Left ventricle myocardium superior (tissue), 1 donor: ENCODE data around the gene PSPN. TPM values are rescaled to one million over a fixed set of nuclear protein-coding genes. Genes with fewer than 3 reads are reported as not detected.
A peak's percentile ranks its signal among the peaks of the same experiment; 100 is the strongest.

Source experiments
- ATAC-seq: fragments of 200-7000 bp; cut with Tn5 transposase; one replicate; pipeline ENCODE4 v1.9.1; 2020; ENCODE audit warnings: mild to moderate bottlenecking, moderate library complexity
- DNase-seq: peaks from one replicate; pipeline ENCODE4 v3.0.0-alpha.2; 2020
- intact Hi-C: fragments of 100-400 bp; cut with micrococcal nuclease; formaldehyde crosslinking; loops from one replicate; pipeline ENCODE4 v1.11.0; 2022
- long read RNA-seq: library from polyadenylated mRNA; unstranded; transcript quantifications from one replicate; pipeline ENCODE4 v2.0.0, GENCODE V29; 2021
- total RNA-seq: library from RNA; stranded (reverse); fragmentation: NEBNext Ultra II Directional; extraction: Animal tissue kit (Norgen Biotek cat#: 25700); gene quantifications from one replicate; pipeline ENCODE4 v1.2.1, GENCODE V29; 2021
- donor health status: DM: no; HTN: yes; CAD: no; lungs with severe emphysema.

The PSPN gene
- total RNA-seq: 1.2 TPM
- long read RNA-seq, partial matches to known transcripts: 0 of 3 reads
- long read RNA-seq, other reads (novel, unspliced or antisense): 0 of 3 reads

- DNase-seq: no peak
- intact Hi-C loops: no loop called here
- ATAC-seq: no peak
These were observed at the start of gene PSPN for GRCh38 chr19:6375411-6376010. Gene PSPN (minus strand): TSS chr19:6375933. CDS start chr19:6375849, 84 bp downstream.

GRCh38 chr19:6424939-6425731 is 49.4 kb upstream of the PSPN start:
- peak; percentile 94 for ATAC-seq

DNA sequence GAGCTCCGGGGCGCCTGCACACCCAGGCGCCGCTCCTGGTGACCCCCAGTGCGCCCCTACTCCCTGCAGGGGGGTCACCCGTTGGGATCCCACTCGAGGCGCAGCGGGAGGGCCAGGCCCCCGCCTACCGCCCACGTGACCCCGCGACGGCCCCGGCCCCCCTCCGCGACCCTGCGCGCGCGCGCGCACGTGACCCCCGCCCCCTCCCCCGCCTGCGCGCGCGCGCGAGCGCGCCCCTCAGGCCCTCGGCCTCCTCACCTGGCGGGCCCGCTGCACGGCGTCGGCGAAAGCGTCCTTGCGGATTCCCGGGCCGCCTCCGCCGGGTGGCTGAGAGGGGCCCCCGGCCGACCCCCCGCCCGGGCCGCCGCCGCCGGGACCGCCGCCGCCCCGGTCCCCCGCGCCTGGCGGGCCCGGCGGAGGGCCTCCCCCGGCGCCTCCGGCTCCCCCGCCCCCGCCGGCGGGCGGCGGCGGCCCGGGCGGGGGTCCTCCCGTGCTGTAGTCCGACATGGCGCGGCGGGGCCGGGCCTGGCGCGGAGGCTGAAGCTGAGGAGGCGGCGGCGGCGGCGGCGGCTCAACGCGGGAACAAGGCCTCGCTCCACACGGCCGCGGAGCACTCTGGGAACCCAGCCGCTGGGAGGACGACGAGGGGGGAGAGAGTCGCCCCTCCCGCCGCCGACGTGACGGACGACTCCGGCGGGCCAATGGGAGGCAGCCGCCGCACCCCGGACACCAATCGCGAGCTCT is 48.6 kb upstream of the PSPN start, which contains the start of gene KHSRP:
KHSRP (minus strand) TSS at position 617 of the 744 bp plus-strand sequence; CDS start at position 507, 110 bp downstream.
- intact Hi-C loops: no loop called here
- ATAC-seq (no peak), DNase-seq (peak; percentile 49)

More at GRCh38 chr19:6424939-6425731, 49.4 kb upstream of the PSPN start:
- DNase-seq: peak; percentile 99
- intact Hi-C loops: no loop called here

- ATAC-seq: no peak
- intact Hi-C loops: no loop called here
- DNase-seq: no peak
These were observed 47.9 kb upstream of the PSPN start for GRCh38 chr19:6423499-6424194.

GRCh38 chr19:6421075-6422014 is 45.6 kb upstream of the PSPN start:
- DNase-seq (no peak), ATAC-seq (no peak)
- intact Hi-C loops: no loop called here

GRCh38 chr19:6418562-6418932 is 42.8 kb upstream of the PSPN start:
- DNase-seq (no peak), ATAC-seq (no peak)
- intact Hi-C loops: no loop called here

DNA sequence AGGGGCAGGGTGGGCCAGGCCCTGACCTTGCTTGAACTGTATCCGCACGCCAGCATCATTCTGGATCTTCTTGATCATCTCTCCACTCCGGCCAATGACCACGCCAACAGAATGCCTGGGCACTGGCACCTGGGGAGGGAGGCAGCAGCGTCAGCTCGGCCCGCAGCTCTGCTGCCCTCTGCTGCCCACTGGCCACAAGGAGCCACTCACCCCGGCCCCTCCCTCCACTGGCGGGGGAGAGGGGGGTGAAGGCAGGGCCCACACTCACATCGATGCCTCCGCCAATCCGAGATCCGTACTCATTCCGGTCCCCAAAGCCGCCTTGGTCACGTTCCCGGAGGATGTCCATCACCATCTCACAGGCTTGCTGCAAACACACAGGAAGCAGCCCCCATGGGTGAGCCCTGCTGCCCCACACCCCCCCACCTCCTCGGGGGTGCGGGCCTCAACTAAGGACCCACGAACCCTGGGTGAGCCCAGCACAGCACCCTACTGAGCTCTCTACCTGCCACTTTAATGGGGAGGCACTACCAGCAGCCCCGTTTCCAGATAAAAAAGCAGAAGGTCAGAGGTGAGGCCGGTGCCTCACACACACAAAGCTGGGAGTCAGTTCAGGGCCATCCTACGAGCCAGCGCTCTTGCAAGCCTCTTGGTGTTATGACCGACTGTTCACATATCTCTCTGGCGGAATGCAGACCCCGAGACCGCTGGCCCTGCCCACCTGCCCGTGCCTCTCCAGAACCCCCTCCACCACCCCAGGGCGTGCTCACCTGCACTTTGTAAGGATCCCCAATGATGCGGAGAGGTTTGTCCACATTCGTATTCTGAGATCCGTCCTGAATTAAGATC is 42.2 kb upstream of the PSPN start:
- DNase-seq: no peak
- intact Hi-C loops: no loop called here
- ATAC-seq: peak; percentile 53

- DNase-seq: no peak
- no peak for ATAC-seq
- intact Hi-C loops: no loop called here
These were observed 41.1 kb upstream of the PSPN start for GRCh38 chr19:6416658-6417405.

GRCh38 chr19:6415591-6416190 is 40.0 kb upstream of the PSPN start:
- intact Hi-C loops: no loop called here
- no peak for DNase-seq
- ATAC-seq: no peak

DNA sequence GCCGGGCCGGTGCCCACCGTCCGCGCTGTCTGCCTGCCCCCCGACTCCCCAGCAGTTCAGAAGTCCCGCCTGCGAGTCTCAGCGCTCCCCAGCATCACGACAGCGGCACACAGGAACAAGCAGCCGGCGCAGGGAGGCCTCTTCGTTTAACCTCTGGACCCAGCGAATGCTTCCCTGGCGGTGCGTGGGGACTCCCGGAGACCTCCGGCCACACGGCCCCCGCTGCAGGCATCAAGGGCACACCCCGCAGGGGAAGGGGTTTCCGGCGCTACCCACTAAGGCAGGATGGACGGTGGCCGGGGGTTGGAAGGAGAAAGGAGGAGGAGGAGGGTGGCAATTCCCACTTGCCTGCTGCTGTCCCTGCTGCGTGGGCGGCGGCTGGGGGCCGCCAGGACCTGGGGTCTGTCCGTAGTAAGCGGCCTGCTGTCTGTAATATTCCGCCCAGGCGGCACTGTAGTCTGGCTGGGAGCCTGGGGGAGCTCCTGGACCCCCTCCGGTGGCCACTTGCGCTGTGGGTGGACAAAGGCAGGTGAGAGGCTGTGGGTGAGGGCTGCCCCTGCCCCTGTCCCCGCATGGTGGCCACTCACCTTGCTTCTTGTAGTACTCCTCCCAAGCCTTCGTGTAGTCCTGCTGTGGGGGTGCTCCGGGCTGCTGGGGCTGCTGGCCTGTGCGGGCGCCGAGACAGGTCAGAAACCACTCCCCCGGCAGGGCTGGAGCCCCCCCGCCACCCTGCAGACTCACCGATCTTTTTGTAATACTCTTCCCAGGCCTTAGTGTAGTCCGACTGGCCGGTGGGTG is 39.3 kb upstream of the PSPN start:
- intact Hi-C loops: no loop called here
- DNase-seq (no peak), ATAC-seq (no peak)

GRCh38 chr19:6413721-6414643 is 38.2 kb upstream of the PSPN start:
- ATAC-seq (no peak), DNase-seq (no peak)
- intact Hi-C loops: no loop called here

GRCh38 chr19:6413291-6413690 is 37.6 kb upstream of the PSPN start:
- intact Hi-C loops: no loop called here
- no peak for ATAC-seq
- no peak for DNase-seq

- ATAC-seq (peak; percentile 47), DNase-seq (peak; percentile 48)
- intact Hi-C loops: no loop called here
These were observed 36.8 kb upstream of the PSPN start for GRCh38 chr19:6412447-6413091.

- intact Hi-C loops: no loop called here
- DNase-seq (no peak), ATAC-seq (peak; percentile 10)
These were observed 36.3 kb upstream of the PSPN start for GRCh38 chr19:6412061-6412446.
